Activated naive CD8-positive, alpha-beta T cell (primary cell): ENCODE measurements around the gene PRSS35.
"Not testable (repeated sequence)": the region's sequence is repeated elsewhere in the genome, so short reads cannot be mapped to it uniquely, and the experiment has no call there.

Experiments used
- H3K27ac Mint-ChIP-seq: one replicate; pipeline ENCODE4 v1.8.0; 2021; ENCODE audit warnings: mixed read lengths
- H3K27me3 Mint-ChIP-seq: one replicate; pipeline ENCODE4 v1.8.0; 2021; ENCODE audit warnings: mixed read lengths
- H3K36me3 Mint-ChIP-seq: one replicate; pipeline ENCODE4 v1.8.0; 2021; ENCODE audit warnings: mixed read lengths
- H3K4me1 Mint-ChIP-seq: one replicate; pipeline ENCODE4 v1.8.0; 2021; ENCODE audit warnings: low read depth, mixed read lengths
- H3K4me3 Mint-ChIP-seq: one replicate; pipeline ENCODE4 v1.8.0; 2021; ENCODE audit warnings: mild to moderate bottlenecking, mixed read lengths
- H3K9me3 Mint-ChIP-seq: one replicate; pipeline ENCODE4 v1.8.0; 2021; ENCODE audit warnings: low read depth, mixed read lengths

PRSS35 gene

GRCh38 chr6:83511901-83512681, at the start of gene PRSS35:
Gene PRSS35, plus strand, starts transcription at chr6:83512534. Its CDS starts 10,908 bp downstream, at chr6:83523442.
- no peaks in the 10 kb centered on the region for H3K9me3 Mint-ChIP-seq
- H3K4me3 Mint-ChIP-seq = peak within 1 kb of the TSS; percentile 40
- no peaks in the 10 kb centered on the region for H3K36me3 Mint-ChIP-seq
- H3K4me1 Mint-ChIP-seq = peaks cover 11% of the 10 kb centered on the region
- no peak within 1 kb of the TSS for H3K27ac Mint-ChIP-seq
- peaks cover 27% of the 10 kb centered on the region for H3K27me3 Mint-ChIP-seq

- no peaks in the 10 kb centered on the region for H3K36me3 Mint-ChIP-seq
- no peaks in the 10 kb centered on the region for H3K9me3 Mint-ChIP-seq
- H3K4me3 Mint-ChIP-seq = no peak overlapping the region
- H3K4me1 Mint-ChIP-seq = no peaks in the 10 kb centered on the region
- H3K27me3 Mint-ChIP-seq = peaks cover 2% of the 10 kb centered on the region
- H3K27ac Mint-ChIP-seq = no peak overlapping the region
Measured at GRCh38 chr6:83463886-83464285, 48.4 kb upstream of the PRSS35 start.

- Mint-ChIP-seq H3K27me3 (peaks cover 2% of the 10 kb centered on the region), H3K4me3 (no peak overlapping the region), H3K4me1 (no peaks in the 10 kb centered on the region), H3K27ac (no peak overlapping the region), H3K9me3 (no peaks in the 10 kb centered on the region), H3K36me3 (no peaks in the 10 kb centered on the region)
Measured at GRCh38 chr6:83464381-83465140, 47.8 kb upstream of the PRSS35 start.

GRCh38 chr6:83466328-83466727, 46.0 kb upstream of the PRSS35 start:
- Mint-ChIP-seq H3K36me3 (no peaks in the 10 kb centered on the region), H3K4me1 (no peaks in the 10 kb centered on the region), H3K4me3 (no peak overlapping the region), H3K9me3 (no peaks in the 10 kb centered on the region), H3K27ac (no peak overlapping the region), H3K27me3 (peaks cover 3% of the 10 kb centered on the region)

- H3K27me3 Mint-ChIP-seq = peaks cover 5% of the 10 kb centered on the region
- no peak overlapping the region for H3K27ac Mint-ChIP-seq
- H3K4me1 Mint-ChIP-seq = no peaks in the 10 kb centered on the region
- no peaks in the 10 kb centered on the region for H3K9me3 Mint-ChIP-seq
- H3K4me3 Mint-ChIP-seq = no peak overlapping the region
- H3K36me3 Mint-ChIP-seq = no peaks in the 10 kb centered on the region
Measured at GRCh38 chr6:83467620-83468036, 44.7 kb upstream of the PRSS35 start.

- Mint-ChIP-seq H3K27me3 (peaks cover 7% of the 10 kb centered on the region), H3K9me3 (no peaks in the 10 kb centered on the region), H3K4me1 (no peaks in the 10 kb centered on the region), H3K4me3 (no peak overlapping the region), H3K27ac (no peak overlapping the region), H3K36me3 (no peaks in the 10 kb centered on the region)
Measured at GRCh38 chr6:83470001-83470400, 42.3 kb upstream of the PRSS35 start.

- no peaks in the 10 kb centered on the region for H3K9me3 Mint-ChIP-seq
- H3K27ac Mint-ChIP-seq = no peak overlapping the region
- no peaks in the 10 kb centered on the region for H3K4me1 Mint-ChIP-seq
- H3K27me3 Mint-ChIP-seq = peaks cover 7% of the 10 kb centered on the region
- no peak overlapping the region for H3K4me3 Mint-ChIP-seq
- no peaks in the 10 kb centered on the region for H3K36me3 Mint-ChIP-seq
Measured at GRCh38 chr6:83470587-83470986, 41.7 kb upstream of the PRSS35 start.

- Mint-ChIP-seq H3K4me1 (no peaks in the 10 kb centered on the region), H3K4me3 (no peak overlapping the region), H3K9me3 (no peaks in the 10 kb centered on the region), H3K36me3 (no peaks in the 10 kb centered on the region), H3K27me3 (peaks cover 7% of the 10 kb centered on the region), H3K27ac (no peak overlapping the region)
Measured at GRCh38 chr6:83472767-83473166, 39.6 kb upstream of the PRSS35 start.

GRCh38 chr6:83474309-83474708, 38.0 kb upstream of the PRSS35 start:
- Mint-ChIP-seq H3K4me3 (no peak overlapping the region), H3K36me3 (no peaks in the 10 kb centered on the region), H3K27ac (no peak overlapping the region), H3K27me3 (peaks cover 6% of the 10 kb centered on the region), H3K9me3 (no peaks in the 10 kb centered on the region), H3K4me1 (no peaks in the 10 kb centered on the region)

GRCh38 chr6:83476971-83477370, 35.4 kb upstream of the PRSS35 start:
- Mint-ChIP-seq H3K27ac (no peak overlapping the region), H3K27me3 (peaks cover 6% of the 10 kb centered on the region), H3K4me1 (no peaks in the 10 kb centered on the region), H3K9me3 (no peaks in the 10 kb centered on the region), H3K4me3 (no peak overlapping the region), H3K36me3 (no peaks in the 10 kb centered on the region)

- Mint-ChIP-seq H3K4me1 (no peaks in the 10 kb centered on the region), H3K36me3 (no peaks in the 10 kb centered on the region), H3K4me3 (no peak overlapping the region), H3K9me3 (no peaks in the 10 kb centered on the region), H3K27me3 (peaks cover 6% of the 10 kb centered on the region), H3K27ac (no peak overlapping the region)
Measured at GRCh38 chr6:83479389-83479788, 32.9 kb upstream of the PRSS35 start.

GRCh38 chr6:83480470-83480869, 31.9 kb upstream of the PRSS35 start:
- H3K9me3 Mint-ChIP-seq = no peaks in the 10 kb centered on the region
- H3K36me3 Mint-ChIP-seq = no peaks in the 10 kb centered on the region
- H3K27me3 Mint-ChIP-seq = peaks cover 6% of the 10 kb centered on the region

GRCh38 chr6:83481938-83482337, 30.4 kb upstream of the PRSS35 start:
- not testable (repeated sequence) for H3K36me3 Mint-ChIP-seq, H3K27ac Mint-ChIP-seq, H3K9me3 Mint-ChIP-seq, H3K4me3 Mint-ChIP-seq, H3K27me3 Mint-ChIP-seq, H3K4me1 Mint-ChIP-seq

More at GRCh38 chr6:83480470-83480869, 31.9 kb upstream of the PRSS35 start:
- Mint-ChIP-seq H3K4me1 (no peaks in the 10 kb centered on the region), H3K4me3 (no peak overlapping the region), H3K27ac (no peak overlapping the region)

GRCh38 chr6:83488448-83488847, 23.9 kb upstream of the PRSS35 start:
- Mint-ChIP-seq H3K4me1 (no peaks in the 10 kb centered on the region), H3K27me3 (peaks cover 2% of the 10 kb centered on the region), H3K27ac (no peak overlapping the region), H3K9me3 (no peaks in the 10 kb centered on the region), H3K36me3 (no peaks in the 10 kb centered on the region), H3K4me3 (no peak overlapping the region)

- Mint-ChIP-seq H3K36me3 (no peaks in the 10 kb centered on the region), H3K27me3 (peaks cover under 1% of the 10 kb centered on the region), H3K4me1 (no peaks in the 10 kb centered on the region), H3K27ac (no peak overlapping the region), H3K4me3 (no peak overlapping the region), H3K9me3 (no peaks in the 10 kb centered on the region)
Measured at GRCh38 chr6:83488861-83489260, 23.5 kb upstream of the PRSS35 start.
